ENCODE measurements around the gene CSTF3.
A peak's percentile ranks its signal among the peaks of the same experiment; 100 is the strongest.

The CSTF3 gene

DNA sequence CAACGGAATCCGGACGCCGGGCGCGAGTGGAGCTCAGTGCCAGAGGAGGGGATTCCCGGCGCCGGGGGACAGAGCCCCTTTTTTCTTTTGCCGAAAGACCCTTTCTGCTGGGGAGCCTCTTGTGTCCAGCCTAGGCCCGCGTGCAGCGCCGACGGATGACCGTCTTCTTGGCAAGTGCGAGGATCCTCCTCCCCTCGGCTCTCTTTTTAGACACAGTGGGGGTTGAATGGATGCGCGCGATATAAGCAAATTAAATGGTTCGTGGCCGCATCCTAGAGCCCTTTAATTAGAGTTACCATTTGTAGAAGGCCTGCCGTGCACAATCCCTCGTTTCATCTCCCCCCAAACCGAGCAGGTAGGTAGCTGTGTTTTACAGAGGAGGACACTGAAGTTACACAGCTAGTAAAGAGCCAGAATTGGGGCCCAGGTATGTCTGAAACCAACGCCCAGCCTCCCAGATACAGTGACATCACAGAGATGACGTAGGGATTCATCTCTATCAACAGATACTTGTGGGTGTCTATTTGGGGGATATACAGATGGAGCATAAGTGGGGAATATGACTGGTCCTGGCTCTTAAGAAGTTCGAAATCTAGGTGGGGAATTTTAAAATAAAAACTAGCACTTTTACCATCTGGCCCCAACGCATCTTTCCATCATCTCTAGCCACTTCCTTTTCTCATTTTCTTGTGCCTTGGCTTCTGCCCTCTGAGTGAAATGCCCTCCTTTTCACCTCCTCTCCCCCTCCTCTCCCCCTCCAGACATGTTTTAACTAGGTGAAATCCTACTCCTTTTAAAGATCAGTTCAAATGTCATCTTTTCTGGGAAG, 121.0 kb downstream of the CSTF3 start (continued):
- TF ChIP-seq, protein P1, sequence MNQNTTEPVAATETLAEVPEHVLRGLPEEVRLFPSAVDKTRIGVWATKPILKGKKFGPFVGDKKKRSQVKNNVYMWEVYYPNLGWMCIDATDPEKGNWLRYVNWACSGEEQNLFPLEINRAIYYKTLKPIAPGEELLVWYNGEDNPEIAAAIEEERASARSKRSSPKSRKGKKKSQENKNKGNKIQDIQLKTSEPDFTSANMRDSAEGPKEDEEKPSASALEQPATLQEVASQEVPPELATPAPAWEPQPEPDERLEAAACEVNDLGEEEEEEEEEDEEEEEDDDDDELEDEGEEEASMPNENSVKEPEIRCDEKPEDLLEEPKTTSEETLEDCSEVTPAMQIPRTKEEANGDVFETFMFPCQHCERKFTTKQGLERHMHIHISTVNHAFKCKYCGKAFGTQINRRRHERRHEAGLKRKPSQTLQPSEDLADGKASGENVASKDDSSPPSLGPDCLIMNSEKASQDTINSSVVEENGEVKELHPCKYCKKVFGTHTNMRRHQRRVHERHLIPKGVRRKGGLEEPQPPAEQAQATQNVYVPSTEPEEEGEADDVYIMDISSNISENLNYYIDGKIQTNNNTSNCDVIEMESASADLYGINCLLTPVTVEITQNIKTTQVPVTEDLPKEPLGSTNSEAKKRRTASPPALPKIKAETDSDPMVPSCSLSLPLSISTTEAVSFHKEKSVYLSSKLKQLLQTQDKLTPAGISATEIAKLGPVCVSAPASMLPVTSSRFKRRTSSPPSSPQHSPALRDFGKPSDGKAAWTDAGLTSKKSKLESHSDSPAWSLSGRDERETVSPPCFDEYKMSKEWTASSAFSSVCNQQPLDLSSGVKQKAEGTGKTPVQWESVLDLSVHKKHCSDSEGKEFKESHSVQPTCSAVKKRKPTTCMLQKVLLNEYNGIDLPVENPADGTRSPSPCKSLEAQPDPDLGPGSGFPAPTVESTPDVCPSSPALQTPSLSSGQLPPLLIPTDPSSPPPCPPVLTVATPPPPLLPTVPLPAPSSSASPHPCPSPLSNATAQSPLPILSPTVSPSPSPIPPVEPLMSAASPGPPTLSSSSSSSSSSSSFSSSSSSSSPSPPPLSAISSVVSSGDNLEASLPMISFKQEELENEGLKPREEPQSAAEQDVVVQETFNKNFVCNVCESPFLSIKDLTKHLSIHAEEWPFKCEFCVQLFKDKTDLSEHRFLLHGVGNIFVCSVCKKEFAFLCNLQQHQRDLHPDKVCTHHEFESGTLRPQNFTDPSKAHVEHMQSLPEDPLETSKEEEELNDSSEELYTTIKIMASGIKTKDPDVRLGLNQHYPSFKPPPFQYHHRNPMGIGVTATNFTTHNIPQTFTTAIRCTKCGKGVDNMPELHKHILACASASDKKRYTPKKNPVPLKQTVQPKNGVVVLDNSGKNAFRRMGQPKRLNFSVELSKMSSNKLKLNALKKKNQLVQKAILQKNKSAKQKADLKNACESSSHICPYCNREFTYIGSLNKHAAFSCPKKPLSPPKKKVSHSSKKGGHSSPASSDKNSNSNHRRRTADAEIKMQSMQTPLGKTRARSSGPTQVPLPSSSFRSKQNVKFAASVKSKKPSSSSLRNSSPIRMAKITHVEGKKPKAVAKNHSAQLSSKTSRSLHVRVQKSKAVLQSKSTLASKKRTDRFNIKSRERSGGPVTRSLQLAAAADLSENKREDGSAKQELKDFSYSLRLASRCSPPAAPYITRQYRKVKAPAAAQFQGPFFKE (tag by site-specific recombination; IDR thresholded peaks at IDR 0.05; ENCODE audit: borderline replicate concordance), result no peak
- TF ChIP-seq ZNF10 (tag by site-specific recombination; IDR thresholded peaks at IDR 0.05) (no peak), ZSCAN30 (tag by site-specific recombination; IDR thresholded peaks at IDR 0.05) (0 out of 2 replicates have a peak, but pooled peaks have one; percentile 14), ZNF548 (tag by site-specific recombination; IDR thresholded peaks at IDR 0.05) (no peak), ZBTB21 (tag by site-specific recombination; IDR thresholded peaks at IDR 0.05) (peak; percentile 77; the same call in 1 of the 2 replicates), ZNF670 (tag by site-specific recombination; IDR thresholded peaks at IDR 0.05; ENCODE audit: low read depth) (no peak)

DNA sequence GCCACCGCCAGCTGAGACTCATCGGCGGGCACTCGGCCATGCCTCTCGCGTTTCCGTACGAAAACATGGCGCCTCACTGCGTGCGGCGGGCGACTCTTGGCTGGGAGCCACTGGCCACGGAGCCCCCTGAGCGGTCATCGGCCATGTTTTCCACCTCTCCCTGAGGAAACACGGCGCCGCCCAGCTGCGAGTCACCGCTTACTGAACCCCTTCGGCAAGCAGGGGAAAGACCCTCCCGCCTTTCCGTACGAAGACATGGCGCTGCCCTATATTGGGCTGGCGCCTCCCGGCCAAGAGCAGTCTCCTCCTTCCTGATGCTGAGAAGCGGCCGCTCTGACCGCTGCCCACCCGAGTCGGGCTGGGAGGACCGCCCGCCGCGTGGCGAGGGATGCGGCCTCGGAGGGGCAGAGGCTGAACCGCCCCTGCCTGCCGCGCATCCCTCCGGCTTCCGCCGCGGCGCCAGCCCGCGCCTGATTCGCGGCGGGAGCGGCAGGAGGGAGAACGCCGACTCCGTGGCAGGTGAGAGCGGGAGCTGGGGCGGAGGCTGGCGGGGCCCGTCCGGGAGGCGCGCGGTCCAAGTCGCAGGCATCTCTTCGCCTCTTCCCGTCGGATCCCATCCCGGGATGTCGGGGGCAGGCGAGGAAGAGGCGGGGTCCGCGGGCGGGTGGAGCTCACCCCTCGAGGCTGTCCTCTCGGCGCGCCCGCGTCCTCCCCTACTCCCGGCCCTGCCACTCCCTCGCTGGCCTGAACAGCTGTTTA, 121.8 kb downstream of the CSTF3 start, which contains the start of gene TCP11L1:
Gene TCP11L1, plus strand, starts transcription at position 299 of the 759 bp plus-strand sequence. CDS start 4,202 bp downstream, outside the sequence.
- H3K36me3 ChIP-seq (ENCODE audit: control insufficient read depth in 2 of 2, insufficient read depth in 1 of 2, low read length in 2 of 2), result peaks cover 0 to 4% of the 10 kb centered on the region in 2 experiments; a peak in 1 of 3 replicates
- H3K4me1 ChIP-seq (ENCODE audit: control insufficient read depth, insufficient read depth, low read length), result peaks cover 8% of the 10 kb centered on the region; the same call in 1 of the 2 replicates
- CTCF ChIA-PET, result interaction anchor here (0.9 to 1.9 kb wide), 4 partner anchors 9 to 32 kb away, joined by 3 to 11 read pairs (median 4); no protein-coding TSS in a partner anchor
- H3K27ac ChIP-seq (ENCODE audit: extremely low read depth, low read depth, low read length), result peak within 1 kb of the TSS; percentile 94
- POLR2A ChIA-PET, result interaction anchor here (0.5 to 2.6 kb wide), 13 partner anchors 10 to 1319 kb away, joined by 3 to 47 read pairs (median 3); partner anchors contain the start of gene DEPDC7
- no peaks in the 10 kb centered on the region for H3K9me3 ChIP-seq (ENCODE audit: control insufficient read depth, insufficient read depth, low read depth, low read length)
- peak within 1 kb of the TSS; percentile 96 for H3K4me3 ChIP-seq (ENCODE audit: low read depth, low read length)
- peak; percentile 65; the same call in 1 of the 2 replicates for TF ChIP-seq TRIM28 (IDR thresholded peaks at IDR 0.05; ENCODE audit: borderline replicate concordance, low read length)
- TF ChIP-seq ZNF654 (tag by site-specific recombination; IDR thresholded peaks at IDR 0.05; ENCODE audit: low read depth), result no peak
- TF ChIP-seq ZNF792 (tag by site-specific recombination; IDR thresholded peaks at IDR 0.05), result no peak
- TF ChIP-seq ZNF350 (tag by site-specific recombination; IDR thresholded peaks at IDR 0.05), result no peak
- TF ChIP-seq, protein P2, sequence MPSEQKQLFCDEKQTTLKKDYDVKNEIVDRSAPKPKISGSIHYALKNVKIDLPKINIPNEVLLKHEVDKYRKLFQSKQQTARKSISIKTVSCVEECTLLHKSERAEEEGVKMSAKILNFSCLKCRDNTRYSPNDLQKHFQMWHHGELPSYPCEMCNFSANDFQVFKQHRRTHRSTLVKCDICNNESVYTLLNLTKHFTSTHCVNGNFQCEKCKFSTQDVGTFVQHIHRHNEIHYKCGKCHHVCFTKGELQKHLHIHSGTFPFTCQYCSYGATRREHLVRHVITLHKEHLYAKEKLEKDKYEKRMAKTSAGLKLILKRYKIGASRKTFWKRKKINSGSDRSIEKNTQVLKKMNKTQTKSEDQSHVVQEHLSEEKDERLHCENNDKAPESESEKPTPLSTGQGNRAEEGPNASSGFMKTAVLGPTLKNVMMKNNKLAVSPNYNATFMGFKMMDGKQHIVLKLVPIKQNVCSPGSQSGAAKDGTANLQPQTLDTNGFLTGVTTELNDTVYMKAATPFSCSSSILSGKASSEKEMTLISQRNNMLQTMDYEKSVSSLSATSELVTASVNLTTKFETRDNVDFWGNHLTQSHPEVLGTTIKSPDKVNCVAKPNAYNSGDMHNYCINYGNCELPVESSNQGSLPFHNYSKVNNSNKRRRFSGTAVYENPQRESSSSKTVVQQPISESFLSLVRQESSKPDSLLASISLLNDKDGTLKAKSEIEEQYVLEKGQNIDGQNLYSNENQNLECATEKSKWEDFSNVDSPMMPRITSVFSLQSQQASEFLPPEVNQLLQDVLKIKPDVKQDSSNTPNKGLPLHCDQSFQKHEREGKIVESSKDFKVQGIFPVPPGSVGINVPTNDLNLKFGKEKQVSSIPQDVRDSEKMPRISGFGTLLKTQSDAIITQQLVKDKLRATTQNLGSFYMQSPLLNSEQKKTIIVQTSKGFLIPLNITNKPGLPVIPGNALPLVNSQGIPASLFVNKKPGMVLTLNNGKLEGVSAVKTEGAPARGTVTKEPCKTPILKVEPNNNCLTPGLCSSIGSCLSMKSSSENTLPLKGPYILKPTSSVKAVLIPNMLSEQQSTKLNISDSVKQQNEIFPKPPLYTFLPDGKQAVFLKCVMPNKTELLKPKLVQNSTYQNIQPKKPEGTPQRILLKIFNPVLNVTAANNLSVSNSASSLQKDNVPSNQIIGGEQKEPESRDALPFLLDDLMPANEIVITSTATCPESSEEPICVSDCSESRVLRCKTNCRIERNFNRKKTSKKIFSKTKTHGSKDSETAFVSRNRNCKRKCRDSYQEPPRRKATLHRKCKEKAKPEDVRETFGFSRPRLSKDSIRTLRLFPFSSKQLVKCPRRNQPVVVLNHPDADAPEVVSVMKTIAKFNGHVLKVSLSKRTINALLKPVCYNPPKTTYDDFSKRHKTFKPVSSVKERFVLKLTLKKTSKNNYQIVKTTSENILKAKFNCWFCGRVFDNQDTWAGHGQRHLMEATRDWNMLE (tag by site-specific recombination; conservative IDR thresholded peaks at IDR 0.05; ENCODE audit: low read depth), result no peak
- TF ChIP-seq BCL11B (tag by site-specific recombination; IDR thresholded peaks at IDR 0.05; ENCODE audit: low read depth), result no peak
- TF ChIP-seq GFI1B (tag by site-specific recombination; IDR thresholded peaks at IDR 0.05), result no peak
- peak; percentile 67 for TF ChIP-seq ZEB2 (tag by site-specific recombination; IDR thresholded peaks at IDR 0.05)
- TF ChIP-seq ZNF558 (tag by site-specific recombination; IDR thresholded peaks at IDR 0.05), result no peak
- no peak for TF ChIP-seq ZNF433 (tag by site-specific recombination; IDR thresholded peaks at IDR 0.05; ENCODE audit: low read depth)
- TF ChIP-seq ZNF274 (IDR thresholded peaks at IDR 0.05; ENCODE audit: low read length), result no peak
- TF ChIP-seq ZNF274 (tag by site-specific recombination; IDR thresholded peaks at IDR 0.05; ENCODE audit: borderline replicate concordance), result no peak
- peak; percentile 50 for TF ChIP-seq ZNF692 (tag by site-specific recombination; IDR thresholded peaks at IDR 0.05)
- TF ChIP-seq ZNF2 (tag by site-specific recombination; IDR thresholded peaks at IDR 0.05), result no peak
- TF ChIP-seq ZBTB7A (tag by site-specific recombination; IDR thresholded peaks at IDR 0.05; ENCODE audit: low read depth), result peak; percentile 88
- TF ChIP-seq ZNF629 (tag by site-specific recombination; IDR thresholded peaks at IDR 0.05), result no peak
